Retinal pigment epithelial cell (primary cell): Measurements from ENCODE around the gene FADS6.

Experiments used
- DNase-seq: peaks from one replicate; pipeline ENCODE4 v3.0.0-alpha.2; 2010; ENCODE audit warnings: low read depth
- H3K4me3 ChIP-seq: 2 replicates; pipeline ENCODE4 v1.5.1; 2011; ENCODE audit warnings: mild to moderate bottlenecking, low read length, control low read depth, moderate library complexity
- TF ChIP-seq, protein P1 (sequence below): conservative IDR thresholded peaks from 2 replicates; pipeline ENCODE4 v1.5.1; 2011; ENCODE audit warnings: low read depth, low read length, control low read depth, inconsistent platforms

The FADS6 gene

DNA sequence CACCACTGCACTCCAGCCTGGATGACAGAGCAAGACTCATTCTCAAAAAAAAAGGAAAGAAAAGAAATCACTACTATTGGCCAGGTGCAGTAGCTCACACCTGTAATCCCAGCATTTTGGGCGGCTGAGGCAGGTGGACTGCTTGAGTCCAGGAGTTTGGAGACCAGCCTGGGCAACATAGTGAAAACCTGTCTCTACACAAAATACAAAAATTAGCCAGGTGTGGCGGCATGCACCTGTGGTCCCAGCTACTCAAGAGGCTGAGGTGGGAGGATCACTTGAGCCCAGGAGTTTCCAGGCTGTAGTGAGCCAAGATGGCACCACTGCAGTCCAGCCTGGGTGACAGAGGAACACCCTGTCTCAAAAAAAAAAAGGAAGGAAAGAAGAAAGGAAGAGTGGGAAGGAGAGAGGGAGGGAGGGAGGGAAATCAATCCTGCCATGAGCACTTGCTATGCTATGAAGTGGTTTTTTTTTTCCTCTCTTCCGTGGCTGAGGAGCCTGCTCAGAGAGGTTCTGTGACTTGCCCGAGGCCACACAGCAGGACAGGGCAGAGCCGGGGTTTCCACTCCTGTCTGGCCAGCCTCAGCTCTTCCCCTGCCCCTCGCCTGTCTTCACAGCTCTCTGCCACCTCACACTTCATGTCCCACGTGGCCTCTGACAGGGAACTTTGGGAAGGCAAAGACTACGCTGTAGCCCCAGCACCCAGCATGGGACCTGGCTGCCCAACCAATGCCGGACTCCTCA, 44.6 kb downstream of the FADS6 start:
- H3K4me3 ChIP-seq: no peak overlapping the region
- DNase-seq: no peak
- TF ChIP-seq, protein P1, sequence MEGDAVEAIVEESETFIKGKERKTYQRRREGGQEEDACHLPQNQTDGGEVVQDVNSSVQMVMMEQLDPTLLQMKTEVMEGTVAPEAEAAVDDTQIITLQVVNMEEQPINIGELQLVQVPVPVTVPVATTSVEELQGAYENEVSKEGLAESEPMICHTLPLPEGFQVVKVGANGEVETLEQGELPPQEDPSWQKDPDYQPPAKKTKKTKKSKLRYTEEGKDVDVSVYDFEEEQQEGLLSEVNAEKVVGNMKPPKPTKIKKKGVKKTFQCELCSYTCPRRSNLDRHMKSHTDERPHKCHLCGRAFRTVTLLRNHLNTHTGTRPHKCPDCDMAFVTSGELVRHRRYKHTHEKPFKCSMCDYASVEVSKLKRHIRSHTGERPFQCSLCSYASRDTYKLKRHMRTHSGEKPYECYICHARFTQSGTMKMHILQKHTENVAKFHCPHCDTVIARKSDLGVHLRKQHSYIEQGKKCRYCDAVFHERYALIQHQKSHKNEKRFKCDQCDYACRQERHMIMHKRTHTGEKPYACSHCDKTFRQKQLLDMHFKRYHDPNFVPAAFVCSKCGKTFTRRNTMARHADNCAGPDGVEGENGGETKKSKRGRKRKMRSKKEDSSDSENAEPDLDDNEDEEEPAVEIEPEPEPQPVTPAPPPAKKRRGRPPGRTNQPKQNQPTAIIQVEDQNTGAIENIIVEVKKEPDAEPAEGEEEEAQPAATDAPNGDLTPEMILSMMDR: no peak

DNA sequence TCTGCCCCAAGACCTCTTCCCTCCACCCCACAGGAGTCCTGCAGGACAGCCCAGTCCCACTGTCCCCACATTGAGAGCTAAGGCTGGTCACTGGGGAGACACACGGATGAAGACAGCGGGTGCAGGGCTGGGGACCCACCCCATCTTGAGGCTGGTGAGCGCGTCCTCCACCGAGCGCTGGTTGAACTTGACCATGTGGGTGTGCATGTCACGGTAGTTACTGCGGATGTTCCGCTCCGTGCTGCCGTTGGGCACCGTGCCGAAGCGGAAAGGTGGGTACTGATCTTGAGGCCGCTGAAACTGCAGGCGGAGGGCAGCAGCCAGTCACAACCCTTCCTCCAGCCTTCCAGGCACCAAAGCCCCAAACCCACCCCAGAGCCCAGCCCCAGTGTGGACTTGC, 46.8 kb downstream of the FADS6 start:
- DNase-seq: no peak
- TF ChIP-seq, protein P1: no peak
- no peak overlapping the region for H3K4me3 ChIP-seq

DNA sequence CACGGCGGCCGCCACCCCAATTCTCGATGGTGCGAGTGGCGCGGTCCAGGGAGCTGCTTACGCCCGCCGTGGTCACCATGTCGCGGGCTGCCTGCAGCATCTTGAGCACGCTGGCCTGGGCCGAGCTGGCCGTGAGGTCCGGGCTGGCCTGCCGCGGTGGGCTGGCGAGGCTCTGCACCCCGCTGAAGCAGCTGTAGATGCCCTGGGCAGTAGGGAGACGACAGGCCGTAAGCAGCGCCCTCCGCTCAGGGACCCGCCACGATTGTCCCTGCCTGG, 50.1 kb downstream of the FADS6 start:
- no peak for DNase-seq
- TF ChIP-seq, protein P1: no peak
- H3K4me3 ChIP-seq: no peak overlapping the region

DNA sequence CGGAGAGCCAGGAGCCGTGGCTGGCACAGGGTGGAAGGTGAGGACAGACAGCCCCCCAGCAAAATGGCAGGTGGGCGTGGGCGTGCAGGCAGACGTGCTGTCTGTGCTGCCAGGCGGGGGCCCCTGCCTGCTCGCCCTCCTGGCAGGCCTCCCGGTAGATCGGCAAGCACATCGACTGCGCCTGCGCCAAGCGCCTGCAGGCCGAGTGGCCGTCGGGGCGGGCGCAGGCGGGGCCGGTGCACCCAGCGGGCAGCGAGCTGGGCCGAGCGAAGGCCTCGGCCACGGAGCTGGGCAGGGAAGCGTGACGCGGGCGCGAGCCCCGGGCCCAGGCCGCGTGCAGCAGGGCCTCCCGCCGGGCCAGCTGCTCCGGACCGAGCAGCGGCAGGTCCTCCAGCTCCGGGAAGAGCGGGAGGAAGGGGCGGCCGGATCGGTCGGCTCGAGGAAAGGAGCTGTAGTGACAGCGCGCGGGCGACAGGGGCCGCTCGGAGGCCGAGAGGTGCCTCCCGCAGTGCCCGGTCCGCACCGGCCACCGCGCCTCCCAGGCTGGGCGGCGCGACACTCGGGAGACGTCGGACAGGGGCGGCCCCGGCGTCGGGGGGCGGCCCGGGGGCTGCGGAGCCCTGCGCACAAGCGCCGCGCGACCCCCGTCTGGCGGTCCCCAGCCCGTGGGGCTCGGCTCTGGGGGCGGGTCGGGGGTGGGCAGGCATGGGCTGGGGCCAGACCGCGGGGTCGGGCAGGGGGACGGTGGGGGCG, 50.7 kb downstream of the FADS6 start:
- no peak for DNase-seq
- H3K4me3 ChIP-seq: no peak overlapping the region
- TF ChIP-seq, protein P1: peak; percentile 51

DNA sequence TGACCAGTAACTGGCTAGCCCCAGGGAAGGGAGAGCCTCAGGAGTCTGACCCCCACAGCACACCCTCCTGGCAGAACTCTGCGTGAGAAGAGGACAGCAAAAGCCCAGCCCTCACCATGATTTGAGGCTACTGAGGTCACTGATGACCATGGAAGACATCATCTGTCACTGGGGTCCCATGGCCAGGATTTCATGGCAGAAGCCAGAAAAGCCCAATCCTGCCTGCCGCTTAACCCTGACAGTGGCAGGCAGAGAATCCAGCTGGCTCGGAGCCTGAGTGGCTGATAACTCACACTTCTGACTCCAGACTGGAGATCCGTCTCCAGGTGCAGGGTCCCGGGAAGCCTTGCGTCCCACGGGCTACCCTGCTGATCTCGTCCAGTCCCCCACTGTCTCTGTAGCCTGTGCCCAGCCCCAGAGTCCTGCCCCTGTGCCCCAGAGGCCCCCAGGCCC, 51.3 kb downstream of the FADS6 start:
- DNase-seq: no peak
- H3K4me3 ChIP-seq: no peak overlapping the region
- TF ChIP-seq, protein P1: peak; percentile 5

DNA sequence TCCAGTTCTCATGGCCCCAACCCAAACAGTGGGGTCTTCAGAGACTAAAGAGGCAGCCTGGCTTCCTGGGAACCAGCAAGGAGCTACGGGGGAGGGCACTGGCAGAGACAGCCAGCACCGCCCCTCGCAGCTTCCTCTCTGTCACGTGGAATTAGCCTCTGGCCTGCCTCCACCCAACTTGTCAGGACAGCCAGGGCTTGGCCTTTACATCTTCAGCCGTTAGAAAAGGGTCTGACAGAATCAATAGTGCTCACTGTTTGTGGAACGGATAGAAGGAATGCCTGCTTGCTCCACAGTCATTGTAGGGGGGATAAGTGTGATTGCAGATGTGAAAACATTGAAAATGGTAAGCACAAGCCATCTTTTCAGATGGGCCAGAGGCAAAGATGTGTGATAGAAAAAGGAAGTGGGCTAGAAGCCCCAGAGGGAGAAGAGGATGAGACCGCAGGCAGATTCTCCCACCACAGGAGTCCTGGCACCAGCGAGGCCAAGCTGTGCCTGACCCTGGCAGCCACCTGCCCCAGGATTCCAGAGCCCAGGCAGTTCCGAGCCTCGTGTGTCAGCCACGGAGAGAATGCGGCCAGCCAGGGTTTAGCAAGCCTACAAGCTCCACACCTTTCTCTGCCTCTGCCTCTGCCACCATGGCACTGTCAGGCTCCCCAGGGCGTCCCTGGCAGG, 52.3 kb downstream of the FADS6 start:
- H3K4me3 ChIP-seq: no peak overlapping the region
- DNase-seq: no peak
- TF ChIP-seq, protein P1: no peak
